ENCODE results near the gene ZSWIM1. TPM values are rescaled to one million over a fixed set of nuclear protein-coding genes. Genes with fewer than 3 reads are reported as not detected.

ZSWIM1 gene
- total and polyA plus RNA-seq, 2 of the 13 experiments (the other 11 are each of a cell fraction or from before 2014, with no cell fraction given): 9.5 to 11.7 TPM

GRCh38 chr20:45904583-45905504 lies 23.8 kb downstream of the ZSWIM1 start (continued):
- TF ChIP-seq ZNF547 (CRISPR knock-in tag; IDR thresholded peaks at IDR 0.05) (0 out of 2 replicates have a peak, but pooled peaks have one; percentile 29), PHF5A (CRISPR knock-in tag; IDR thresholded peaks at IDR 0.05; ENCODE audit: low read depth, unreplicated experiment) (no peak), PCBP1 (IDR thresholded peaks at IDR 0.05; ENCODE audit: borderline replicate concordance, low read depth, low read length) (0 out of 2 replicates have a peak, but pooled peaks have one; percentile 23), SRY (CRISPR knock-in tag; IDR thresholded peaks at IDR 0.05) (0 out of 2 replicates have a peak, but pooled peaks have one; percentile 13), KDM5B (CRISPR knock-in tag; IDR thresholded peaks at IDR 0.05; ENCODE audit: borderline replicate concordance) (0 out of 2 replicates have a peak, but pooled peaks have one; percentile 48), RXRA (CRISPR knock-in tag; IDR thresholded peaks at IDR 0.05) (peak; percentile 44; the same call in 1 of the 2 replicates), SKIL (CRISPR knock-in tag; IDR thresholded peaks at IDR 0.05; ENCODE audit: borderline replicate concordance) (0 out of 2 replicates have a peak, but pooled peaks have one; percentile 3), ZSCAN30 (CRISPR knock-in tag; IDR thresholded peaks at IDR 0.05) (0 out of 2 replicates have a peak, but pooled peaks have one; percentile 3), MLXIP (CRISPR knock-in tag; IDR thresholded peaks at IDR 0.05; ENCODE audit: borderline replicate concordance) (no peak), ZNF687 (CRISPR knock-in tag; IDR thresholded peaks at IDR 0.05) (peak; percentile 55; the same call in 1 of the 2 replicates), ZNF780A (CRISPR knock-in tag; IDR thresholded peaks at IDR 0.05) (0 out of 2 replicates have a peak, but pooled peaks have one; percentile 27)
